ENCODE measurements around the gene ADAP1.
"Not testable (repeated sequence)": the region's sequence is repeated elsewhere in the genome, so short reads cannot be mapped to it uniquely, and the experiment has no call there.

ADAP1 gene

GRCh38 chr7:945556-946255 is 8.8 kb downstream of the ADAP1 start:
- no peak for TF ChIP-seq REST (IDR thresholded peaks at IDR 0.05; ENCODE audit: insufficient replicate concordance, low read depth)
- no peak for TF ChIP-seq SPI1 (IDR thresholded peaks at IDR 0.05; ENCODE audit: borderline replicate concordance, low read depth)
- TF ChIP-seq POLR2AphosphoS5 (IDR thresholded peaks at IDR 0.05; ENCODE audit: low read depth), result no peak
- no peak for TF ChIP-seq GABPA (IDR thresholded peaks at IDR 0.05; ENCODE audit: low read depth)
- TF ChIP-seq, protein P1, sequence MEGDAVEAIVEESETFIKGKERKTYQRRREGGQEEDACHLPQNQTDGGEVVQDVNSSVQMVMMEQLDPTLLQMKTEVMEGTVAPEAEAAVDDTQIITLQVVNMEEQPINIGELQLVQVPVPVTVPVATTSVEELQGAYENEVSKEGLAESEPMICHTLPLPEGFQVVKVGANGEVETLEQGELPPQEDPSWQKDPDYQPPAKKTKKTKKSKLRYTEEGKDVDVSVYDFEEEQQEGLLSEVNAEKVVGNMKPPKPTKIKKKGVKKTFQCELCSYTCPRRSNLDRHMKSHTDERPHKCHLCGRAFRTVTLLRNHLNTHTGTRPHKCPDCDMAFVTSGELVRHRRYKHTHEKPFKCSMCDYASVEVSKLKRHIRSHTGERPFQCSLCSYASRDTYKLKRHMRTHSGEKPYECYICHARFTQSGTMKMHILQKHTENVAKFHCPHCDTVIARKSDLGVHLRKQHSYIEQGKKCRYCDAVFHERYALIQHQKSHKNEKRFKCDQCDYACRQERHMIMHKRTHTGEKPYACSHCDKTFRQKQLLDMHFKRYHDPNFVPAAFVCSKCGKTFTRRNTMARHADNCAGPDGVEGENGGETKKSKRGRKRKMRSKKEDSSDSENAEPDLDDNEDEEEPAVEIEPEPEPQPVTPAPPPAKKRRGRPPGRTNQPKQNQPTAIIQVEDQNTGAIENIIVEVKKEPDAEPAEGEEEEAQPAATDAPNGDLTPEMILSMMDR (IDR thresholded peaks at IDR 0.05; ENCODE audit: insufficient read depth, low read length), result no peak
- H3K4me3 ChIP-seq (replicated peaks; ENCODE audit: insufficient read depth, low read length), result no peak overlapping the region
- H3K27me3 ChIP-seq (ENCODE audit: insufficient read depth, poor library complexity, severe bottlenecking), result no peaks in the 10 kb centered on the region
- DNase-seq (ENCODE audit: low read depth in 1 of 2, low spot score in 1 of 2), result no peak
- H3K27ac ChIP-seq (replicated peaks), result no peak overlapping the region

DNA sequence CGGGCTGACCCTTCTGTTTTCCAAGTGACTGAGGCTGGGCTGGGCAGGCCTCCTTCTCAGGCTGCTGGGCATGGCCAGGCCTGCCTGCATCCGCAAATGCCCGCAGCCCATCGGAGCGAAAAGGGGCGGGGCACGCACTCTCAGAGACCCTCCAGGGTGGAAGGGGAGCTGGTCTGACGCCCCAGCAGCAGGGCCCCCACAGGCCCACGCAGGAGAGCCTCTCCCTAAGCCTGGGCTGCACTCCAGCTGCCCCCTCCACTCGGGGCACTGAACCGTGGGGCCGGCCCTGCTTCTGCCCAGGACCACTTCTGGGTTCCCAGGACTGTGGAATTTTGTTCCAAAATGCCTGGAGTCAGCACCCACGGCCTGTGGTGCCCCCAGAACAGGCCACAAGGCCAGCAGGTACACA is 9.3 kb downstream of the ADAP1 start:
- no peak overlapping the region for H3K27ac ChIP-seq (replicated peaks)
- no peak overlapping the region for H3K4me3 ChIP-seq (replicated peaks; ENCODE audit: insufficient read depth, low read length)
- no peak for DNase-seq (ENCODE audit: low read depth in 1 of 2, low spot score in 1 of 2)
- no peak for TF ChIP-seq REST (IDR thresholded peaks at IDR 0.05; ENCODE audit: insufficient replicate concordance, low read depth)
- TF ChIP-seq, protein P1 (IDR thresholded peaks at IDR 0.05; ENCODE audit: insufficient read depth, low read length), result no peak
- TF ChIP-seq SPI1 (IDR thresholded peaks at IDR 0.05; ENCODE audit: borderline replicate concordance, low read depth), result no peak
- TF ChIP-seq POLR2AphosphoS5 (IDR thresholded peaks at IDR 0.05; ENCODE audit: low read depth), result no peak
- no peak for TF ChIP-seq GABPA (IDR thresholded peaks at IDR 0.05; ENCODE audit: low read depth)
- no peaks in the 10 kb centered on the region for H3K27me3 ChIP-seq (ENCODE audit: insufficient read depth, poor library complexity, severe bottlenecking)

- no peak overlapping the region for H3K27ac ChIP-seq (replicated peaks)
- DNase-seq (ENCODE audit: low read depth in 1 of 2, low spot score in 1 of 2), result no peak
- no peaks in the 10 kb centered on the region for H3K27me3 ChIP-seq (ENCODE audit: insufficient read depth, poor library complexity, severe bottlenecking)
- H3K4me3 ChIP-seq (replicated peaks; ENCODE audit: insufficient read depth, low read length), result no peak overlapping the region
- TF ChIP-seq REST (IDR thresholded peaks at IDR 0.05; ENCODE audit: insufficient replicate concordance, low read depth) (no peak), SPI1 (IDR thresholded peaks at IDR 0.05; ENCODE audit: borderline replicate concordance, low read depth) (no peak), GABPA (IDR thresholded peaks at IDR 0.05; ENCODE audit: low read depth) (no peak), POLR2AphosphoS5 (IDR thresholded peaks at IDR 0.05; ENCODE audit: low read depth) (no peak)
- TF ChIP-seq, protein P1 (IDR thresholded peaks at IDR 0.05; ENCODE audit: insufficient read depth, low read length), result no peak
These were observed 9.7 kb downstream of the ADAP1 start for GRCh38 chr7:944744-945143.

- not testable (repeated sequence) for H3K27ac ChIP-seq (replicated peaks); H3K27me3 ChIP-seq (ENCODE audit: insufficient read depth, poor library complexity, severe bottlenecking); H3K4me3 ChIP-seq (replicated peaks; ENCODE audit: insufficient read depth, low read length); DNase-seq (ENCODE audit: low read depth in 1 of 2, low spot score in 1 of 2)
These were observed 10.7 kb downstream of the ADAP1 start for GRCh38 chr7:943793-944192.
